ENCODE results near the gene ZMIZ2.
A peak's percentile ranks its signal among the peaks of the same experiment; 100 is the strongest.
"Not testable (repeated sequence)": the region's sequence is repeated elsewhere in the genome, so short reads cannot be mapped to it uniquely, and the experiment has no call there.

Gene ZMIZ2

GRCh38 chr7:44748045-44748947 lies at the start of gene ZMIZ2:
ZMIZ2 (plus strand) TSS chr7:44748847; CDS start chr7:44756250, 7,403 bp downstream.
- DNase-seq = peak; percentile 90

GRCh38 chr7:44699598-44699997 lies 49.0 kb upstream of the ZMIZ2 start:
- not testable (repeated sequence) for DNase-seq

- no peak for DNase-seq
Observed at GRCh38 chr7:44700322-44700721, 48.3 kb upstream of the ZMIZ2 start.

- not testable (repeated sequence) for DNase-seq
Observed at GRCh38 chr7:44703391-44703790, 45.3 kb upstream of the ZMIZ2 start.

- DNase-seq = no peak
Observed at GRCh38 chr7:44703921-44704320, 44.7 kb upstream of the ZMIZ2 start.

GRCh38 chr7:44705434-44705833 lies 43.2 kb upstream of the ZMIZ2 start:
- no peak for DNase-seq

GRCh38 chr7:44706788-44707557 lies 41.7 kb upstream of the ZMIZ2 start:
- no peak for DNase-seq

GRCh38 chr7:44707558-44708230 lies 41.0 kb upstream of the ZMIZ2 start:
- DNase-seq = no peak

GRCh38 chr7:44709011-44709915 lies 39.4 kb upstream of the ZMIZ2 start:
- DNase-seq = no peak

- DNase-seq = no peak
Observed at GRCh38 chr7:44709945-44710596, 38.6 kb upstream of the ZMIZ2 start.

GRCh38 chr7:44711528-44711927 lies 37.1 kb upstream of the ZMIZ2 start:
- no peak for DNase-seq

GRCh38 chr7:44712012-44712411 lies 36.6 kb upstream of the ZMIZ2 start:
- no peak for DNase-seq

- no peak for DNase-seq
Observed at GRCh38 chr7:44713141-44713540, 35.5 kb upstream of the ZMIZ2 start.

- no peak for DNase-seq
Observed at GRCh38 chr7:44713680-44714335, 34.8 kb upstream of the ZMIZ2 start.

- DNase-seq = no peak
Observed at GRCh38 chr7:44716205-44716604, 32.4 kb upstream of the ZMIZ2 start.

- DNase-seq = no peak
Observed at GRCh38 chr7:44720301-44720700, 28.3 kb upstream of the ZMIZ2 start.

GRCh38 chr7:44724276-44724675 lies 24.4 kb upstream of the ZMIZ2 start:
- no peak for DNase-seq

- DNase-seq = not testable (repeated sequence)
Observed at GRCh38 chr7:44726250-44726649, 22.4 kb upstream of the ZMIZ2 start.

GRCh38 chr7:44727158-44727936 lies 21.3 kb upstream of the ZMIZ2 start:
- DNase-seq = no peak

GRCh38 chr7:44727937-44728262 lies 20.7 kb upstream of the ZMIZ2 start:
- no peak for DNase-seq
